GM21447 (cell line): ENCODE data around the gene COL27A1.
"Not testable (repeated sequence)": the region's sequence is repeated elsewhere in the genome, so short reads cannot be mapped to it uniquely, and the experiment has no call there.

Source experiments
- ATAC-seq: cut with Tn5 transposase; IDR thresholded peaks from one replicate; pipeline ENCODE4 v1.9.1; 2021; ENCODE audit not compliant: unreplicated experiment

COL27A1 gene

DNA sequence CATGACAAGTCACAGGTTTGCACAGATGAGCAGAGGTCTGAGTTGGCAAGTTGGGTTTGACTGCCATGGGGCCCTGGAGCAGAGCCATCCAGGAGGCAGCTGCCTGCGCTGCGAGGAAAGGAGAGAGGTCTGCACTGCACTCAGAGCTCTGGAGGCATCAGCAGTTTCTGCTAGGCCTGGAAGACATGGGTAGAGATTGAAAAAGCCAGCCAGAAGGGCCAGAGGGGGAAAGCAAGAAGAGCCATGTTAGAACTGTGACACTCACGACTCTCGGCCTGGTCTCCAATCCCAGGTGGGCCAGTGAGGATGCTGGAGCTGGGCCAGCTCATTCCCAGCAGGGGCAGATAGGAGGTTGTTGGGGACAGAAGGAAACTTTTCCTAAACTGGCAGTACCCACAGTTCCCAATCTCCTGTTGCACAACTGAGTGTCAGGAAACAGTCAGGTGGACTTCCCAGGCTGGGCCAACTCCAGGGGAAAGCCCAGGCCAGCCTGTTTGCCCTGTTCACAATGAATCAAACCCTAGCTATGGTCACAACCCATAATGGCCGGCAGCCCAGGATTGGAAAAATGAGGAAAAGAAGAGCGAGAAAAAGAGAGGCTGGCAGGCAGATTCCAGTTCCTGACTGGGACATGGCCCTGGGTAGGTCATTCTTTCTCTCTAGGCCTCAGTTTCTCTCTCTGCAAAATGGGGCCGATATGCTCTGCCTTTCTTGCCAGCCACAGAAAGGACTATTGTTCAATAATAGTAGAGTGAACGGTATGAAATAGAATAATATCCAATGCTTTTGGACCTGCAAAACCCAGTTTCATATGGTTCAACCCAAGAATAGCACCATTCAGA lies 159.8 kb downstream of the COL27A1 start:
- no peak for ATAC-seq

DNA sequence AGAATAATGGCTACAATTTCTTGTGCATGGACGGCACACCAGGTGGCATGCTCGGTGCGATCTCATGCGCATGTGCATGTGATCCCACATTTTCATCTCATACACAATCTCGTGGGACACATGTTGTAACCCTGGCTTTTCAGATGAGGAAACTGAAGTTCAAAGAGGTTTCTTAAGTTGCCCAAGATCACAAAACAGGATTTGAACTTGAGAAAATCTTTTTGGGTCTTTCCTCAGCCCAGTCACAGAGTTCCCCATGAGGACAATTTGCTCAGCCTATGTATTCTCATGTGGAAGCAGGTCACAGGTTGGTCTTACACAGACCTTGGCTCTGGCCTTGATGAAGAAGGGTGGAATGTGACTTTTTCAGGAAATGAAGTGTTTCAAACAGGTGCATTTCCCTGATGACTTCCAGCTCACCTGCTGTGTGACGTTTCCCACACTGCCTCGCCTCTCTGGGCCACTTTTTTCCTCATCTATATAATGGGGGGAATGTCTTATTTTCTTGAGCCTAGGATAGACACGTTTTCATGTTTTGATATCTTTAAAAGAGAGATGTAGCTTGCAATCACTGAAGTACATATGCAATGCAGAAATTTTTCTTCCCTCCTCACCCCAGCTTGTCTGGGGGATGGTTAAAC lies 160.5 kb downstream of the COL27A1 start:
- ATAC-seq, result no peak

DNA sequence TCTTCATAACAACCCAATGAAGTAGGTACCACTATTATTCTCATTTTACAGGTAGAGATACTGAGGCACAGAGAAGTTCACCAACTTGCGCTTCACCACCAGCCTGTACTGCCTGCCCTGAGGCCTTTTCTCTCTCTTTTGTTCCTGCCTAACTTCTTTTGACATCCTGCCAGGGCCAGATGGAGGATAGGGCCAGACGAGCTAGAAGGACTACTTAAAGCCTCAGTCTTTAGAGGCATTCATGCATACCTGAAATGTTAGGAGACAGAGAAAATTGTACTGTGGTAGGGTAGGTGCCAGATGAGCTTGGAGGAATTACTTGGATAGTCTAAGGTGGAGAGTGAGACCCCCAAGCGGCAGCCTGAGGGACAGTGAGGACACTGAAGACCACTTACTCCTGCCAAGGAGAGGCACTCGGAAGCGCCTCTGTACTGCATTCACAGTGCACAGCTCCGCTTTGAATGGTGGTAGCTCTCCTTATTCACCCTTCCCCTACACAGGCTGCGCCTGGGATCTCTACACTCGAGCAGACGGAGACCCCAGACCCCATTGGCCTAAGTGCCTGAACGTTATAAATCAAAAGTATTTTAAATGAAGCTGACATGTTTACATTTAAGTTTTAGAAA lies 161.4 kb downstream of the COL27A1 start:
- no peak for ATAC-seq

DNA sequence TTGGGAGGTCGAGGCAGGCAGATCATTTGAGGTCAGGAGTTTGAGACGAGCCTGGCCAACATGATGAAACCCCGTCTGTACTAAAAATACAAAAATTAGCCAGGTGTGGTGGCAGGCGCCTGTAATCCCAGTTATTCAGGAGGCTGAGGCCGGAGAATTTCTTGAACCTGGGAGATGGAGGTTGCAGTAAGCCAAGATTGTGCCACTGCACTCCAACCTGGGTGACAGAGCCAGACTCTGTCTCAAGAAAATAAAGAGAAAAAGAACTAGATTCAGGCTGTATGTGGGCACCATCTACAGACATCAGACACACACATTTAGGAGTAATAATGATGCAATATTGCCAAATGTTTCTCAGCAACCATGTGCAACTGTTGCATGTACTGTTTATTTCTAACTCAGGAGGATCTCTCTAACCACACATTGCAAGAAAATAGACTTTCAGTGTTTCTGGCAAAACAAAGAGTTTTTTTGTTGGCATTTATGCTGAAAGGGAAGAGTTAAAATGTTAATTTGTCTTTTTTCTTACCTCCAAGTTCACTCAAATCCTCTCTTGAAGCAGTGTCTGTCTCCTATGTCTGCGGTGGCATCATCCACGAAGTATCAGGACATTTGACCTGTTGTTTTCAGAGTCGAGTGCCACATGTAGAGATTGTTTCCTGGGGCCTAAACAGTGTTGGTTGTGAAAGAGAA lies 162.5 kb downstream of the COL27A1 start:
- no peak for ATAC-seq

DNA sequence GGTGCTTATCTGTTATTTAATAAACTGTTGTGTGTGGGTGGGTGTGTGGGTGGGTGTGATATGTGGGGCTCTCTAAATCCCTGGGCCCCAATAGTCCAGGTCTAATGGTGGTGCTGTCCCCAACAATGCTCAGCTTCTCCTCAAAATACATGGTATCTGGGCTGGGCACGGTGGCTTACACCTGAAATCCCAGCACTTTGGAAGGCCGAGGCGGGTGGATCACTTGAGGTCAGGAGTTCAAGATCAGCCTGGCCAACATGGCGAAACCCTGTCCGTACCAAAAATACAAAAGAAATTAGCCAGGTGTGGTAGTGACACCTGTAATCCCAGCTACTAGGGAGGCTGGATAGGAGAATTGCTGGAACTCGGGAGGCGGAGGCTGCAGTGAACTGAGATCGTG lies 163.1 kb downstream of the COL27A1 start:
- ATAC-seq, result no peak

DNA sequence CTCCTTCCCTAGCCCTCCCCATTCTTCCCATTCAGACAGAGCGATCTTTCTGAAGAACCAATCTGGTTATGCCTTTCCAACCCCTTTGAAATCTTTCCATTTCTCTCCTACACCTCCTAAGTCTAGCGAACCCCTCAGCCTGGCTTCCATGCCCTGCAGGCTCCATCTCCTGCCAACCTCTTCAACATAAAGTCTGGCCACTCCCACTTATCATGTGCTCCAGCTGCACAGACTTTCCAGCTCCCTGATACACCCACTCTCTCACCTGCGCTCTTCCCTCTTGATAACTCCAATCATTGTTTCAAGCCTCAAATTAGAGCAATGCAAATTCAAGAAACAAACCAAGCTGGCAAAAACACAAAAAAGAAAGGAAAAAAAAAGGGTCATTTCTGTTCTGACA lies 163.8 kb downstream of the COL27A1 start:
- ATAC-seq, result no peak

DNA sequence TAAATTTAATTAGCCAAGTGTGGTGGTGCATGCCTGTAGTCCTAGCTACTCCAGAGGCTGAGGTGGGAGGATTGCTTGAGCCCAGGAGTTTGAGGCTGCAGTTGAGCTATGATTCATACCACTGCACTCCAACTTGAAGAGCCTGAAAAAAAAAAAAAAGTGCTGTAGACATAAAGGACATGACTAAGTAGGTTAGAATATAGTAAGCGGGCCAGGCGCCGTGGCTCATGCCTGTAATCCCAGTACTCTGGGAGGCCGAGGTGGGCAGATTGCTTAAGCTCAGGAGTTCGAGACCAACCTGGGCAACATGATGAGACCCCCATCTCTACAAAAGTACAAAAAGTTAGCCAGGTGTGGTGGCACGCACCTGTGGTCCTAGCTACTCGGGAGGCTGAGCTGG lies 165.4 kb downstream of the COL27A1 start:
- not testable (repeated sequence) for ATAC-seq

DNA sequence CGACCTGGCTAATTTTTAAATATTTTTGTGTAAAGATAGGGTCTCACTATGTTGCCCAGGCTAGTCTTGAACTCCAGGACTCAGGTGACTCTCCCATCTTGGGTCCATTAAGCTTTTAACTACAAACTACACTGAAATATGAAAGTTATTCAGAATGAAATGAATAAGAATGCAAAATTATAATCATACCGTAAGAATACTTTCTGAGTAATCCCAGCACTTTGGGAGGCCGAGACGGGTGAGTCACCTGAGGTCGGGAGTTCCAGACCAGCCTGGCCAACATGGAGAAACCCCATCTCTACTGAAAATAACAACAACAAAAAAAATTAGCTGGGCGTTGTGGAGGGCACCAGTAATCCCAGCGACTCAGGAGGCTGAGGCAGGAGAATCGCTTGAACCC lies 166.4 kb downstream of the COL27A1 start:
- ATAC-seq, result no peak

DNA sequence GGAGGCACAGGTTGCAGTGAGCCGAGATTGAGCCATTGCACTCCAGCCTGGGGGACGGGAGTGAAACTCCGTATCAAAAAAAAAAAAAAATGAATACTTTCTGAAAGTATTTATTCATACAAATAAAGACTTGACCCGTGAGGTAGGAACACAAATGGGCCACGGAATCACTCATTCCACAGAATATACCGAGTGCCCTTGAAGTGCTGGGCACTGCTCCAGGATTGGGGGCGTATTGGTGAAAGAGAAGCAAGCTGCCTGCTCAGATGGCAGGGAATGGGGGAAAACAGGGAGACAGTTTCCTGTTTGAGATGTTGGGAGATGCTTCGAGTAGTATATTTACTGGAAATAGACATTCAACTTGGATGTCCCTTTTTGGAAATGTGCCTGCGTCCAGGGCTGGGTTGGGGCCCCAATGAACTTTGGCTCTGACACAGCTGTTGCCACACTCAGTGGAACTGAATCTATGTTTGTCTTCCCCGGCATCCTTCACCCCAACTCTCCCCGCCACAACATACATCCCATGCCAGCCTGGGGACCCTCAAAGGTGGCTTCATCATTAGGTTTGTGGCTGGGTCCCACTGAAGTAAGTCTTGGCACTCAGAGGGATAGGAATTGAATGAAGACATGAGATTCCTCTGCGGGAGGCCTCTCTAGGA lies 167.0 kb downstream of the COL27A1 start:
- ATAC-seq, result not testable (repeated sequence)

DNA sequence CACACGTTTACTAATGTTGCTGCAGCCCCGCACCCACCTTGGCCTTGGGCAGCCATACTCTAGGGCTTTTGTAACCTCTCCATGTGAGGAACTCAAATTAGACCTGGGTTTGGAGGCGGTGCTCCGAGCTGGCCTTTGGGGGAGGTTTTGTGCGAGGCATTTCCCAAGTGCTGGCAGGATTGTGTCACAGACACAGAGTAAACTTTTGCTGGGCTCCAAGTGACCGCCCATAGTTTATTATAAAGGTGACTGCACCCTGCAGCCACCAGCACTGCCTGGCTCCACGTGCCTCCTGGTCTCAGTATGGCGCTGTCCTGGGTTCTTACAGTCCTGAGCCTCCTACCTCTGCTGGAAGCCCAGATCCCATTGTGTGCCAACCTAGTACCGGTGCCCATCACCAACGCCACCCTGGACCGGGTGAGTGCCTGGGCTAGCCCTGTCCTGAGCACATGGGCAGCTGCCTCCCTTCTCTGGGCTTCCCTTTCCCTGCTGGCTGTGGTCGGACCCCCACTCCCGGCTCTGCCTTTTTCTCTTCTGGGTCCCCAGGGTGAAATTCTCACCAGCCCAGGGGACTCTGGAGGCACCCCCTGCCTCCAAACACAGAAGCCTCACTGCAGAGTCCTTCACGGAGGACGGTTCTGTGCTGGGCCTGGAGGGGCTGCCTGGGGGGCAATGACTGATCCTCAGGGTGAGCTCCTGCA lies 167.6 kb downstream of the COL27A1 start, which contains the start of gene ORM1:
Gene ORM1, plus strand, starts transcription at position 268 of the 701 bp plus-strand sequence. Its CDS starts 36 bp downstream, at position 304.
- ATAC-seq, result not testable (repeated sequence)

DNA sequence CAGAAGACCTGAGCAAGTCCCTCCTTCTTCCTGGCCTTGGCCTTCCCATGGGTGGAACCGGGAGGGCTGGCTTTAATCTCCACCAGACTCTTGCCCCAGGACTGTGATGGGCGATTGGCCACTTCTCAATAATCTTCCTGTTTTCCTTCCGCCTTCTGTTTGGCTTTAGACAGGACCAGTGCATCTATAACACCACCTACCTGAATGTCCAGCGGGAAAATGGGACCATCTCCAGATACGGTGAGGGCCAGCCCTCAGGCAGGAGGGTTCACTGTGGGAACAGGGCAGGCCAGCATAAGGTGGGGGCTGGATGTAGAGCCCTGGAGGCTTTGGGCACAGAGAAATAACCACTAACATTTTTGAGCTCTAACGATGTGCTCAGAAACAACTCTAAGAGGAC lies 168.5 kb downstream of the COL27A1 start:
- not testable (repeated sequence) for ATAC-seq

DNA sequence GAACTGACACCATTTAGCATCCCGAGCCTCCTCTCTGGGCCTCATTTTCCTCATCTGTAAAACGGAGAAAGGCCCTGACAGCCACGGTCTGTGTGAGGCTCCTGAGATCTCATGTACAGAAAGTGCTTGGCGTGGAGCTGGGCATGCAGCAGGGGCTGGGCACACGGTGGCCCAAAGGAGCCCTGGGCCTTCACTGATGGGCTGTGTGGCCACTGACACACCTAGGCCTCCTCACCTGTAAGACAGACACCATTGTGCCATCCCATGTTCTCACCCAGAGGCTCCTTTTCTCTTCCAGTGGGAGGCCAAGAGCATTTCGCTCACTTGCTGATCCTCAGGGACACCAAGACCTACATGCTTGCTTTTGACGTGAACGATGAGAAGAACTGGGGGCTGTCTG lies 169.2 kb downstream of the COL27A1 start:
- no peak for ATAC-seq

DNA sequence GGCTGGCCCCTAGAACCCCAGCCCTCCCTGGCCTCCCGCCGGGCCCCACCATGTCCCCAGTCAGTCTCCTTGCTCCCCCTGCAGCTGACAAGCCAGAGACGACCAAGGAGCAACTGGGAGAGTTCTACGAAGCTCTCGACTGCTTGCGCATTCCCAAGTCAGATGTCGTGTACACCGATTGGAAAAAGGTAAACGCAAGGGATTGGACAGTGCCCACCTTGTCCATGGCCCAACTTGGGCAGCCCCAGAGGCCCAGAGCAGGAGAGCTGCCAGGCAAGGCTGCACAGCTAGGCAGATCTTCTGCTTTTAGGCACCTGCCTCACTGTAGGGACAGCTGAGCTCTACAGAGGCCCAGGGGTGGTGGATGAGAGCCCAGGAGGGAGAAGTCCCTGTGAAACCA lies 169.6 kb downstream of the COL27A1 start:
- not testable (repeated sequence) for ATAC-seq

DNA sequence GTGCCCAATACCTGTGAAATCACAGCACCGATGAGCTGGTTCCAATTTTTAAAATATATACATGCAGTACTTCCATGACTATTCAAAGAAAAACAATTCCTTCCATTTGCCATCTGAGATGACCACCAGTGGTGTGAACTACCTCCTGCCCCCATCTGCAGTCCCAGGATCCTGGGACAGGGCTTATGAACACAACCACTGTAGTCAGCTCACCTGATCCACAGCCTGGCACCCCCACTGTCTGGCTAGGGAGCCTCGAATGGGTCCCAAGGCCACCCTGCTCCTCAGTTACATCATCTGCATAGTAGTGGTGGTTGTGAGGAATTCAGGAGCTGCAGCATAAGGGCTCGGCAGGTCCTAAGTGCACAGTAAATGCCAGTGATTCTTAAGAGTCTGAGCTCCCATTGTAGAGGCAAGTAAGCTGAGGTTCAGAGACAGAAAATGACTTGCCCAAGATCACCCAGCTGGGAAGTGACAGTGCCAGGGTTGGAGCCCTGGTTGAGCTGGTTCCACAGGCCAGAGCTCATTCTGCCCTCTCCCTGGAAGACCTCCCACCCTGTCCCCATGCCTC lies 170.4 kb downstream of the COL27A1 start:
- ATAC-seq, result not testable (repeated sequence)

DNA sequence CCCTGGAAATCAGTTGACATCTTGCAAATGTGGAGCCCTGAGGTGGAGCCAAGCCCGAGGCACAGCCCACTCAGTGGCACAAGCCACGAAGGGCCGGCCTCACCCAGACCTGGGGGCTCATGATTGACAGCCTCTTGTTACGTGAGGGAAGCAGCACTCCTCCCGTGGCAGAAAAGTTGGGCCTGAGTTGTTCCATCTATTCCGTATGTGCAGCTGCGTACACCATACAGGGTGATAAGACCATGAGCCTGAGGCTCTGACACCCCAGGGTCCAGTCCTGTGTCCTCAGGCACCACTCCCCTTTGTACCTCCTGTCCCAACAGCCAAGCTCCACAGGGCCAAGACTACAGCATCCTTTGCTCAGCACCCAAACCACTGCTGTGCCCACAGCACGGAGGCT lies 172.4 kb downstream of the COL27A1 start:
- ATAC-seq, result no peak

DNA sequence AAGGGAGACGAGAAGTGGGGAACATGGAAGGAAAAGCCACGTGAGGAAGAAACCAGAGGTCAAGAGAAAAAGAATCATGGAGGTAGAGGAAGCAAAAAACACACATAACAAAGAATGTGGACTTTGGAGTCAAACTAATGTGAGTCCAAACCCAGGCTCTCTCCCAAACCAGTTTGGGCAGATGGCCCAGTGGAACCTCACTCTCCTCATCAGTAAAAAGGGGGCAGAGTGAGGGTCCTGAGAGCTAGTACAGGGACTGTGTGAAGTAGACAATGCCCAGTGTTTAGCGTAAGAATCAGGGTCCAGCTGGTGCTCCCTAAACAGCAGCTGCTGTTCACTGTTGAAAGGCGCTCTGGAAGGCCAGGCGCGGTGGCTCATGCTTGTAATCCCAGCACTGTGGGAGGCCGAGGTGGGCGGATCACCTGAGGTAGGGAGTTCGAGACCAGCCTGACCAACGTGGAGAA lies 173.1 kb downstream of the COL27A1 start:
- not testable (repeated sequence) for ATAC-seq

DNA sequence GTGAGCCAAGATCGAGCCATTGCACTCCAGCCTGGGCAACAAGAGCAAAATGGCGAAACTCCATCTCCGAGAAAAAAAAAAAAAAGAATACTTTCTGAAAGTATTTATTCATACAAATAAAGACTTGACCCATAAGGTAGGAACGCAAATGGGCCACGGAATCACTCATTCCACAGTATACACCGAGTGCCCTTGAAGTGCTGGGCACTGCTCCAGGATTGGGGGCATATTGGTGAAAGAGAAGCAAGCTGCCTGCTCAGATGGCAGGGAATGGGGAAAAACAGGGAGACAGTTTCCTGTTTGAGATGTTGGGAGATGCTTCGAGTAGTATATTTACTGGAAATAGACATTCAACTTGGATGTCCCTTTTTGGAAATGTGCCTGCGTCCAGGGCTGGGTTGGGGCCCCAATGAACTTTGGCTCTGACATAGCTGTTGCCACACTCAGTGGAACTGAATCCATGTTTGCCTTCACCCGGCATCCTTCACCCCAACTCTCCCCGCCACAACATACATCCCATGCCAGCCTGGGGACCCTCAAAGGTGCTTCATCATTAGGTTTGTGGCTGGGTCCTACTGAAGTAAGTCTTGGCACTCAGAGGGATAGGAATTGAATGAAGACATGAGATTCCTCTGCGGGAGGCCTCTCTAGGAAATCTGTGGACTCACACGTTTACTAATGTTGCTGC lies 173.7 kb downstream of the COL27A1 start:
- ATAC-seq, result not testable (repeated sequence)

DNA sequence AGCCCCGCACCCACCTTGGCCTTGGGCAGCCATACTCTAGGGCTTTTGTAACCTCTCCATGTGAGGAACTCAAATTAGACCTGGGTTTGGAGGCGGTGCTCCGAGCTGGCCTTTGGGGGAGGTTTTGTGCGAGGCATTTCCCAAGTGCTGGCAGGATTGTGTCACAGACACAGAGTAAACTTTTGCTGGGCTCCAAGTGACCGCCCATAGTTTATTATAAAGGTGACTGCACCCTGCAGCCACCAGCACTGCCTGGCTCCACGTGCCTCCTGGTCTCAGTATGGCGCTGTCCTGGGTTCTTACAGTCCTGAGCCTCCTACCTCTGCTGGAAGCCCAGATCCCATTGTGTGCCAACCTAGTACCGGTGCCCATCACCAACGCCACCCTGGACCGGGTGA lies 174.3 kb downstream of the COL27A1 start, which contains the start of gene ORM2:
Gene ORM2, plus strand, starts transcription at position 245 of the 398 bp plus-strand sequence. Its CDS starts 36 bp downstream, at position 281.
- not testable (repeated sequence) for ATAC-seq

DNA sequence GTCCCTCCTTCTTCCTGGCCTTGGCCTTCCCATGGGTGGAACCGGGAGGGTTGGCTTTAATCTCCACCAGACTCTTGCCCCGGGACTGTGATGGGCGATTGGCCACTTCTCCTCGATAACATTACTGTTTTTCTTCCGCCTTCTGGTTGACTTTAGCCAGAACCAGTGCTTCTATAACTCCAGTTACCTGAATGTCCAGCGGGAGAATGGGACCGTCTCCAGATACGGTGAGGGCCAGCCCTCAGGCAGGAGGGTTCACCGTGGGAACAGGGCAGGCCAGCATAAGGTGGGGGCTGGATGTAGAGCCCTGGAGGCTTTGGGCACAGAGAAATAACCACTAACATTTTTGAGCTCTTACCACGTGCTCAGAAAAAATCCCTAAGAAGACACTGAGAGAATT lies 175.3 kb downstream of the COL27A1 start:
- no peak for ATAC-seq
